KMS-11 (cell line): ENCODE results near the gene BFSP1.

Experiments
- H2AFZ ChIP-seq: fragments of 200-600 bp; sonication (generic); 2 replicates; pipeline ENCODE4 v1.6.1; 2016; ENCODE audit warnings: antibody characterized with exemption, mixed run types, low read depth
- H3K27ac ChIP-seq: fragments of 200-600 bp; sonication (generic); 2 replicates; pipeline ENCODE4 v1.6.1; 2016; ENCODE audit warnings: mild to moderate bottlenecking, mixed run types
- H3K27me3 ChIP-seq: fragments of 200-600 bp; sonication (generic); 2 replicates; pipeline ENCODE4 v1.6.1; 2017; ENCODE audit warnings: mild to moderate bottlenecking, low read depth, mixed run types, moderate library complexity; ENCODE audit not compliant: insufficient read depth
- H3K36me3 ChIP-seq: fragments of 200-600 bp; sonication (generic); 2 replicates; pipeline ENCODE4 v1.6.1; 2017; ENCODE audit warnings: mild to moderate bottlenecking, mixed run types; ENCODE audit not compliant: insufficient read depth
- H3K4me1 ChIP-seq: fragments of 200-600 bp; sonication (generic); 2 replicates; pipeline ENCODE4 v1.6.1; 2016; ENCODE audit warnings: mild to moderate bottlenecking, low read depth, mixed run types; ENCODE audit not compliant: poor library complexity, severe bottlenecking
- H3K4me2 ChIP-seq: fragments of 200-600 bp; sonication (generic); 2 replicates; pipeline ENCODE4 v1.7.0; 2016; ENCODE audit warnings: mild to moderate bottlenecking, mixed run types
- H3K4me3 ChIP-seq: fragments of 200-600 bp; sonication (generic); IDR thresholded peaks from 2 replicates; pipeline ENCODE4 v1.6.1; 2017; ENCODE audit warnings: low read depth, low read length, mixed read lengths; ENCODE audit not compliant: insufficient read depth
- H3K79me2 ChIP-seq: fragments of 200-600 bp; sonication (generic); 2 replicates; pipeline ENCODE4 v1.6.1; 2016; ENCODE audit warnings: low read depth, mixed run types; ENCODE audit not compliant: insufficient read depth
- H3K9ac ChIP-seq: fragments of 200-600 bp; sonication (generic); 2 replicates; pipeline ENCODE4 v1.6.1; 2016; ENCODE audit warnings: mild to moderate bottlenecking, mixed run types
- H4K20me1 ChIP-seq: fragments of 200-600 bp; sonication (generic); 2 replicates; pipeline ENCODE4 v1.6.1; 2016; ENCODE audit warnings: mild to moderate bottlenecking, mixed run types; ENCODE audit not compliant: insufficient read depth
- TF ChIP-seq, protein P1 (sequence below): fragments of 200-600 bp; sonication (generic); conservative IDR thresholded peaks from 2 replicates; pipeline ENCODE4 v1.6.1; 2017; ENCODE audit warnings: low read depth, mild to moderate bottlenecking, antibody characterized with exemption, low read length, moderate library complexity, mixed read lengths

The BFSP1 gene

DNA sequence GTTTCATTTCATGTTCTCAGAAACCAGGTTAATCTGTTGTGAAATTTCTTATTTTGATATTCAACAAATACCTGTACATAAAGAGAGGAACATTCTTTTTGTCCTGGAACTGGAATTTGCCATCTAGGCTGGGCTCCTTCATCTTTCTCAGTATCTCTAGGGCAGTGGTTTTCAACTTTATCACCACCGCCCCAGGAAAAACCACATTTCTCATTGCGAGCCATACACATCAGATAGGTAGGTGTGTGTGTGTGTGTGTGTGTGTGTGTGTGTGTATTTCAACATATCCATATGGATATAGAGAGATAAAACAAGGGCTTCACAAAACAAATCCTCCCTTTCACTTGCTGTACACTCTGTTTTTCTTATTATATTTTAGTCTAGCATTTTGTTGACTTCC lies 24.1 kb downstream of the BFSP1 start:
- Histone ChIP-seq H3K4me1 (peaks cover 3% of the 10 kb centered on the region), H3K79me2 (no peaks in the 10 kb centered on the region), H3K27me3 (no peaks in the 10 kb centered on the region), H3K27ac (no peak overlapping the region), H3K4me3 (no peak overlapping the region), H2AFZ (no peak overlapping the region), H3K4me2 (no peak overlapping the region), H3K36me3 (no peaks in the 10 kb centered on the region), H4K20me1 (no peaks in the 10 kb centered on the region), H3K9ac (no peak overlapping the region)
- TF ChIP-seq, protein P1, sequence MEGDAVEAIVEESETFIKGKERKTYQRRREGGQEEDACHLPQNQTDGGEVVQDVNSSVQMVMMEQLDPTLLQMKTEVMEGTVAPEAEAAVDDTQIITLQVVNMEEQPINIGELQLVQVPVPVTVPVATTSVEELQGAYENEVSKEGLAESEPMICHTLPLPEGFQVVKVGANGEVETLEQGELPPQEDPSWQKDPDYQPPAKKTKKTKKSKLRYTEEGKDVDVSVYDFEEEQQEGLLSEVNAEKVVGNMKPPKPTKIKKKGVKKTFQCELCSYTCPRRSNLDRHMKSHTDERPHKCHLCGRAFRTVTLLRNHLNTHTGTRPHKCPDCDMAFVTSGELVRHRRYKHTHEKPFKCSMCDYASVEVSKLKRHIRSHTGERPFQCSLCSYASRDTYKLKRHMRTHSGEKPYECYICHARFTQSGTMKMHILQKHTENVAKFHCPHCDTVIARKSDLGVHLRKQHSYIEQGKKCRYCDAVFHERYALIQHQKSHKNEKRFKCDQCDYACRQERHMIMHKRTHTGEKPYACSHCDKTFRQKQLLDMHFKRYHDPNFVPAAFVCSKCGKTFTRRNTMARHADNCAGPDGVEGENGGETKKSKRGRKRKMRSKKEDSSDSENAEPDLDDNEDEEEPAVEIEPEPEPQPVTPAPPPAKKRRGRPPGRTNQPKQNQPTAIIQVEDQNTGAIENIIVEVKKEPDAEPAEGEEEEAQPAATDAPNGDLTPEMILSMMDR, result no peak

DNA sequence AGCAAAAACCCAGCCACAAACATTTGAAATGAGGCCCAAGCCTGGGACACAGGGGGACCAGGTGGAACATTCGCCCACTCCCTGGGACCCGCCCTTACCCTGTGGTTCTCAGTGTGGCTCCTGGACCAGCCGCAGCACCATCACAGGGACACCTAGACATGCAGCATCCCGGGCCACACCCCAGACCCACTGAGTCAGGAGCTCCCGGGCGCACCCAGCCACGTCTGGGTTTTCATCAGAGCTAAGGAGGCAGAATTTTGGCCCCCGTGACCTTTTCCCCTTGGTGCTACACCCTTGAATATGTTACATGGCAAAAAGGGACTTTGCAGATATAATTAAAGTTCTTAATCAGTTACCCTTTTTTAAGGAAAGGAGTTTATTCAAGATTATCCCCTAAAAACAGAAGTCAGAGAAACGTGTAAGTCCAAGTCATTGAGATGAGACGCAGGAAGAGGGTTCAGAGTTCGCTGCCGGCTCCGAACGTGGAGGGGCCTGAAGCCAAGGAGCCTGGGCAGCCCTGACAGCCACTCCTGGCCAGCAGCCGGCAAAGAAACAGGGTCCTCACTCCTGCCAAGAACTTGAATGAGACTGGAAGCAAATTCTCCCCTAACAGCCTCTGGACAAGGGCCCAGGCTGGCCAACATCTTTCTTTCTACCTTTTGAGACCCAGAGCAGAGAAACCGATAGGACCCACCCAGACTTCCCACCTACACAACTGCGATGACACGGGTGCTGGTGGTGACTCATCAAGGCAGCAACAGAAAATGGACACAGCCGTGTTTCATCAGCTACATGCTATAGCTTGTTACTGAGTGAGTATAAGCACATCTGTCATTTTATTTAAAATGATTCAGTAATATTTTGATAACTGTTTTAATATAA lies 25.3 kb downstream of the BFSP1 start:
- Histone ChIP-seq H3K36me3 (no peaks in the 10 kb centered on the region), H2AFZ (peak overlapping the region; percentile 86), H4K20me1 (no peaks in the 10 kb centered on the region), H3K79me2 (no peaks in the 10 kb centered on the region), H3K4me3 (no peak overlapping the region), H3K4me1 (peaks cover 3% of the 10 kb centered on the region), H3K9ac (peak overlapping the region; percentile 68; the same call in 1 of the 2 replicates), H3K4me2 (peak overlapping the region; percentile 71; the same call in 1 of the 2 replicates), H3K27ac (peak overlapping the region; percentile 39), H3K27me3 (no peaks in the 10 kb centered on the region)
- TF ChIP-seq, protein P1, result no peak

DNA sequence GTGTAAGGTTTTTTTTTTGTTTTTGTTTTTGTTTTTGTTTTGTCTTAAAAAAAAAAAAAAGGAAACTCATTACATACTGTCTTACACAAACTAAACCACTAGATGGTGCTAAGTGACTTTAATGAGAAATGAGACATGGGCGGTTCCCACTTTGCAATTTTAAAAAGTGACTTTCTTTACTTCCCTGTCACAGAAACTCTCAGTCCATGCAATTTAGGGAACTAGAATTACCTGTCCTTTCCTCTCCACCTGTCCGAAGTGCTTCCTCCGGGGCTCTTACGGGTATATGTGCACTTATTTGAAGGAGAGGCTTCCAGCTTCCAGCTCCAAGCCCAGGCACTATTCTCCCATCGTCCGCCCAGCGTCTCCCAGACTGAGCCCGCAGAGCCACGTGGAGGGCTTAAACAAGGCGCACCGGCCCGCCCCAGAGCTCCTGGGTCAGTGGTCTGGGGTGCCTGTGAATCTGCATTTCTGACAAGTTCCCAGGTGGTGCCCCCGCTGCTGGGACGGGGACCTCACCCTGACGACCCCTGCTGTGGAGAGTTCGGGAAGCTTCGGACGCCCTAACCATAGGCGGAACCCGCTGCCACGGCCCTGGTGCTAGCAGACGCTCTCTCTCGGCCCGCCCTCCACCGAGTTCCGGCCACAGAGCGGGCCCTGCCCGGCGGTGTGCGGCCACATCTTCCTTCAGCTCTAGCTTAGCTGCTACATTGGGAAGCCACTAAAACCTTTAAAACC lies 26.1 kb downstream of the BFSP1 start:
- Histone ChIP-seq H4K20me1 (no peaks in the 10 kb centered on the region), H3K27ac (peak overlapping the region; percentile 39), H3K79me2 (no peaks in the 10 kb centered on the region), H3K9ac (peak overlapping the region; percentile 68; the same call in 1 of the 2 replicates), H3K4me3 (no peak overlapping the region), H3K27me3 (no peaks in the 10 kb centered on the region), H2AFZ (peak overlapping the region; percentile 86), H3K4me1 (peaks cover 3% of the 10 kb centered on the region), H3K36me3 (no peaks in the 10 kb centered on the region), H3K4me2 (peak overlapping the region; percentile 71)
- TF ChIP-seq, protein P1, result peak; percentile 82

DNA sequence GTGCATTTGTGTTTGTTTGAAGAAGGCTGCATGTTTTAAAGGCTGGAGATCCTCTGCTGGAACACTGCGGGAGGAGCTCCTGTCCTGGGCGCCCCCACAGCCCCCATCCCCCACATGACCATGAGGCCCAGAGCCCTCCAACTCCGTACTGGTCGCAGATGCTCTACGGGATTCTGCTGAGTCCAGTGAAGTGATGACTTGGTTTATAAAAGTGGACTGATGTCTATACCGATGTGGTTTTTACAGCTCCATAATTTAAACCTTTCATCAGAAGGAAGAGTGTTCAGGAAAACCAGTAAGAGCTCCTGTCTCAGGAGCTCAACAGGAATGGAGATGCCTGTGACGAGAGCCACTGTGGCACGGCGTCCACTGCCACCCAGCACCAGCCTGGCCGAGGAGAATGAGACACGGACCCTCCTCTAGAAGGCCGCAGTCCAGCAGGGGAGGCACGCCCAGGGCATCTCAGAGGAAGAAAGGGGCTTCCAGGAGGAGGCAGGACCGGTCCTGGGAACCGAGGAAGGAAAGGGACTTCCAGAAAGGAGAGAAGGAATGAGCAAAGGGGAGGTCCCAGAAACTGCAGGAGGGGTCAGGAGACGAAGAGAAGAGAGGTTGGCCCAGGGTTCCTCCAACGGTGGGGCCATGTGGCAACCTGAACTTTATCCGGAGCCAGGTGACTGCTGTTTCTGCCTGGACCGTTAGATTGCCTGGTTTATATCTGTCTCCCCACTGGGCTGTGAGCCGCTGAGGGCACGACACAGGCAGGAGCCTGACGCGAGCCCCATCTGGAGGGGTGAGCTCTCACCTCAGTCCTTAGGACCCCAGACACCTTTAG lies 26.9 kb downstream of the BFSP1 start:
- H3K79me2 ChIP-seq, result no peaks in the 10 kb centered on the region
- H2AFZ ChIP-seq, result peak overlapping the region; percentile 86
- peak overlapping the region; percentile 68; the same call in 1 of the 2 replicates for H3K9ac ChIP-seq
- H3K27me3 ChIP-seq, result no peaks in the 10 kb centered on the region
- peaks cover 3% of the 10 kb centered on the region for H3K4me1 ChIP-seq
- no peak overlapping the region for H3K27ac ChIP-seq
- no peaks in the 10 kb centered on the region for H4K20me1 ChIP-seq
- TF ChIP-seq, protein P1, result no peak
- no peak overlapping the region for H3K4me3 ChIP-seq
- H3K4me2 ChIP-seq, result peak overlapping the region; percentile 71; the same call in 1 of the 2 replicates
- H3K36me3 ChIP-seq, result no peaks in the 10 kb centered on the region
